Measurements from ENCODE around the gene MYL7.

Gene MYL7

GRCh38 chr7:44110719-44111635 lies 30.2 kb downstream of the MYL7 start:
- DNase-seq = no peak

- no peak for DNase-seq
Measured at GRCh38 chr7:44109991-44110390, 31.1 kb downstream of the MYL7 start.

GRCh38 chr7:44108768-44109750 lies 32.1 kb downstream of the MYL7 start:
- DNase-seq = no peak

GRCh38 chr7:44107961-44108767 lies 33.0 kb downstream of the MYL7 start:
- DNase-seq = no peak

- DNase-seq = no peak
Measured at GRCh38 chr7:44107116-44107960, 33.8 kb downstream of the MYL7 start.

GRCh38 chr7:44106311-44107065 lies 34.6 kb downstream of the MYL7 start:
- DNase-seq = no peak

GRCh38 chr7:44105832-44106231 lies 35.3 kb downstream of the MYL7 start:
- DNase-seq = no peak

- no peak for DNase-seq
Measured at GRCh38 chr7:44104860-44105771, 36.0 kb downstream of the MYL7 start.

GRCh38 chr7:44103923-44104859 lies 36.9 kb downstream of the MYL7 start, which contains the start of gene AEBP1:
TSS of gene AEBP1 (plus strand) at chr7:44104345. CDS start at chr7:44104666, 321 bp downstream.
- no peak for DNase-seq

- DNase-seq = no peak
Measured at GRCh38 chr7:44103566-44103922, 37.6 kb downstream of the MYL7 start.

- DNase-seq = no peak
Measured at GRCh38 chr7:44102846-44103565, 38.1 kb downstream of the MYL7 start.

- DNase-seq = no peak
Measured at GRCh38 chr7:44101966-44102845, 38.9 kb downstream of the MYL7 start.

- DNase-seq = no peak
Measured at GRCh38 chr7:44101303-44101965, 39.7 kb downstream of the MYL7 start.

GRCh38 chr7:44100458-44101302 lies 40.5 kb downstream of the MYL7 start:
- no peak for DNase-seq

GRCh38 chr7:44099669-44100068 lies 41.5 kb downstream of the MYL7 start:
- no peak for DNase-seq

Measured in activated effector memory CD4-positive, alpha-beta T cell treated with Interleukin-2 at 50 U/mL for 16 hours (primary cell).